GM15510 (cell line): ENCODE measurements around the gene API5.

Experiments used
- POLR2A ChIP-seq: IDR thresholded peaks from 3 replicates; pipeline ENCODE4 v1.6.1; 2011; ENCODE audit warnings: borderline replicate concordance; ENCODE audit not compliant: insufficient read length; ENCODE audit errors: extremely low read depth

The API5 gene

DNA sequence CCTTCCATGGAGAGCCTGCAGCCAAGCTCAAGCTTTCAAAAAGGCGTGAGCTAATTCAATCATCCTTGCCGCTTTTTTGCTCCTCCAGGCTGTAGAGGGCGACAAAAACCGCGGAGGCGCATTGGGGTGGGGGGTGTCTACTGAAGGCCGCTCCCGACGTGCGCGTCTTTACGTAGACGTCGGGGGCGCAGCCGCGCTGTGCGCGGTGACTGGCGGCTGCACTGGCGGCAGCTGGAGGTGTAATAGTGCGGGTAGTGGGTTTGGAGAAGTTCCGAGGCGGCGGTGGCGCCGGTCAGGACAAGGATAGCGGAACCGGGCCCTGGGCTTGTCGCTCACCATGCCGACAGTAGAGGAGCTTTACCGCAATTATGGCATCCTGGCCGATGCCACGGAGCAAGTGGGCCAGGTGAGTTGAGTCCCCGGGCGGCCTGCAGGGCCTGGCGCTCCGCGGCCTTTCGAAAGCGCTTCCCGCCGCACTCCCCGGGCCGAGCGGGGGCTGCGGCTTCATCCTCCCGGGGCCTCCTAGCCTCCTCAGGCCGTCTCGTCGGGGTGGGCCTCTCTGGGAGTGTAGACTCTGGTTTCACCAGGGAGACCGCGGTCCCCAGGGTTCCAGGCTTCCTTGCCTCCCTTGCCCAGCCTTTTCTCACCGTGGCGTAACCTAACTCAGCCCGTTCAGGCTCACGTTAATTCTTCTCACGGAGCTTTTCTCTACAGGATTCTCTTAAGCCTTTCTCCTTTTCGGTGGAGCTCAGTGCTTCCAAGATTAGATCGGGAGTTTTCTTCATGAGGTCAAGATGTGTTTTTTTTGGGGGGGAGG, at the start of gene API5:
TSS of gene API5 (plus strand) at position 206 of the 817 bp plus-strand sequence. CDS start at position 338, 132 bp downstream.
- TF ChIP-seq POLR2A = peak; percentile 86

DNA sequence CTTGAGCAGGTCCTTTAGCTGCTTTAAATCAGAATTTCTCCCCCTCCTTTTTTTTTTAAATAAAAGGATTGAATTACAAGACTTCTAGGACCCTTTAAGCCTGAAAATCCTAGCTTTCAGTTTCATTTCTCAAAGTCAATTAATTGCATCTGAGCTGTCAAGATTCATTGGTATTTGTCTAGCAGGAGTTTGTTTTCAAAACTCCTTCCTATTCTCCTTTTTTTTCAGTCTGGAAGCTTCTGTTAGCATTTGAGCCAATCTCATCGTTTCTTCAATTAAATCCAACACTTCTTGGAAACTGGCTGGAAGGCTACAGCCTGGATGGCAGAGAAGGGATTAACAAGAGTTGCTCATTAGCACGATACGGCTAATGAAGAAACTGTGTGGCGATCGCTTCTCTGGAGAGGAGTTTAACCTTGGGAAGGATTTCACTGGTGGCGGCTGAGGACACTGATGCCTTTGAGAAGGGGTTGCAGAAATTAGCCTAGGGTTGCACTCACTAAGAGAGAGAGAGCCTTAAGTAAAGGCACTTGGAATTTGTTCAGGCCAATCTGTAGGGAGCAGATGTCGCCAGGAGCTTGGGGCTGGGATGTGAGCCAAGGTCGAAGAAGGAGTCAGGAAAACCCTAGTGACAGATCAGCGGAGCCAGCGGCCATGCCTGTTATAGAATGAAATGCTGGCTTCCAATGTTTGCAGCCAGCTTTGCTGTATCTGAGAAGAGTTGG, 43.8 kb upstream of the API5 start:
- TF ChIP-seq POLR2A = no peak

- TF ChIP-seq POLR2A = no peak
These were observed 43.0 kb upstream of the API5 start for GRCh38 chr11:43268786-43269185.

DNA sequence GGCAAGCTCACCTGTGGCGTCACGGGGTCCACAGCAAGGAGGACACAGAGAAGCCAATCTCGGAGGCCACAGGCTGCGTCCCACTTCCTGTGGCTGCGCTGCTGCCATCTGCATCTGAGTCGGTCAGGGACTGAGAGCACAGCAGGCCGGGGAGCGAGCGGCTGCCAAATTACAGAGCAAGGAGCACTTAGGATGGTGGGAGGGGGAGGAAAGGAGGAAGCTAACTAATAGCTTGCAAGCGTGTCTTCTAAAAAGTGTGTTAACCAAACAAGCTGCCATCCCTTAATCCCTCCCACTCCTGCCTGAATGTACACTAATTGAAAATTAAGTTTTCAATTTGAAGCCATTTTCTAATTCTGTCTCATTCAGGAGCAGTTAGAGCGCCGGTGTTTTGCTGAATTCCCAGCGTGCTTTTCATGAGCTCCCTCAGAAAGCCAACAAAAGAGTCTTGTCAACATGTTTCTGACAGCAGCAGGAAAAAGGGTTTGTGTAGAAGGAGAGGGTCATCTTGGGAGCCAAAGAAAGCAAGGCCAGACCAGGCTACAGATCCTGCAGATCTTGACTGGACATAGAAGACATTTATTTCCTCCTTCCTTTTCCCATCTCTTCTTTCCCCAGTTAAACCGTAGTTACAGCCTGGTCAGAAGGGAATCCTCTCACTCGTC, 42.4 kb upstream of the API5 start:
- TF ChIP-seq POLR2A = no peak

DNA sequence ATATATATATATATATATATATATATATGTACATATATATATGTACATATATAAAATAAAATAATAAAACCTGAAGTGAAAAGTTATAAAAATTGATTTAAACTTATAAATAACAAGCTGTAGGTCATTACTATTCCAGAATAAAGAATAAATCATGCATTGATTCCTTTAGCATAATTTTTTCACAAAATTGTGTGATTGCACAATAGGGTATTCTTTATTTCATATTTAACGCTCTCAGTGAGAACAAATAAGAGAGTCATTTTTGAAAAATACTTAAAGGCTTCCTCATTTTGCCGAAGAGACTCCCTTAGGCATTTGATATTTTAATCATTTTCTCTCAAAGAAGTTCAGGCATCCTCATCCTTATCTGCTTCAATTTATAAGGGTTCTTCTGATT, 41.3 kb upstream of the API5 start:
- no peak for TF ChIP-seq POLR2A

GRCh38 chr11:43278193-43278956, 33.4 kb upstream of the API5 start:
- TF ChIP-seq POLR2A = no peak

DNA sequence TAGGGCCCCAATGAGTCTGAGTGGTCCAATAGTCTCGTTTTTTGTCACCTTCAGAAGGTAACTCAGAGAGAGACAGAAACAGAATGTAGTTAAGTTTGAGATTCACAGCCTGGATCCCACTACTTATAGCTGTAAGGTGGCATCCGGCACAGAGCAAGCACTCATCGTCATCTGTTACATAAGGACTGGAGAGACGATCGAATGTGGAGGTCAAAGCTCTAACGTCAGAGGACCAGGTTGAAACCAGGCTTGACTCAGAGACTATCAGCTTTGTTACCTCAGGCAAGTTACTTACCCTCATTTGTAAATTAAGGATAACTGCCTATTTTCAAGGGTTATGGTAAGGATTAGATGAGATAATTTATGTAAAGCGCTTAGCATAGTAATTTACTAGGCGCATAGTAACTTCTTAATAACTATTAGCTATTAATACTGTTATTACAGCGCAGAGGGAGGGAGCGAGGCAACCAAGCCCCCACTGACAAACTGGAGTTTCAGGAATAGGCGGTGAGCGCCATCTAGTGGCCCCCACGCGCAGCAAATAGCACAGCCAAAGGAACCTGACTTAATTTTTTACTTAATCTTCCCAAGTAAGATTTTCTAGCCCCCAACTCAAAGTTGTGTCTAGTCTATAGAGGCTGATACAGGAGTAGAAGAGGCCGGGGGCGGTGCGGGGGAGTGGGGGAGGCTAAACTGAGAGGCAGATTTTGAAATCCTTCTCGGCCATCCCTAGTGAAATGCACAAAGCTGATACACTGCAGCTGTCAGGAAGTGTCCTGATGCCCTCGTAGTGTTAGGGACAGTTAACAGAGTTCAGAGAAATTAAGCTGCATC, 29.0 kb upstream of the API5 start:
- TF ChIP-seq POLR2A = no peak

DNA sequence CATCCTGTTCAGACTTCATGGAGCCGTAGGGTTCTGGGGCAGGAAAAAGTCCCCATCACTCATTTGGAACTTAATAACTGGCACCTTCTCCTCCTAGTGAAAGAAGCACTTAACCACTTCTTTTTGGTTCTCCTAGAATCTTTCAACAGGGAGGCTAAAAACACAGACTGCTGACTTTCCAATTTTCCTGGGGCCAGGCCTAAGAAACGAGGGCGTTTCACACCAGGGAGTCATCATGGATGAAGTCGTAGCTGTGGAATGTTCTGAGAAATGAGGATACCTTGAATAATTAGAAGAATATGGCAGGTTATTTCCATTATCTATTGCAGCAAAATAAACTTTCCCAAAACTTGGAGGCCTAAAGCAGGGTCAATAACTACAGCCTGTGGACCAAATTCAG, 26.0 kb upstream of the API5 start:
- TF ChIP-seq POLR2A = no peak

DNA sequence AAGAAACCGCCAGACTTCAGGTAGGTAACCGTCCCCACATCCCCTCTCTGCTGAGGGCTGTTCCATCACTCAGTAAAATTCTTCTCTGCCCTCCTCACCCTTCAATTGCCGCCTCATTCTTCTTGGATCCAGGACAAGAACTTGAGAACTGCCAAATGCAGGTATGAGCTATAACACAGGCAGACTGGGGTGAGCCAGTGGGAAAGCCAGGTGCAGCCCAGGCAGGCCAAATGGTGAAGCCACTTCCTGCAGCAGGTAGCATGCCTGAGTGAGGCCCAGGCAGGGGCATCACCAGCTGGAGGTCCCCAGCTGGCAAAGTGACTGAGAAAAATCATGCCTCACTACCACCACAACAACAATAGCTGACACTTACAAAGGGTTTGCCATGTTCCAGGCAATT, 22.4 kb upstream of the API5 start:
- no peak for TF ChIP-seq POLR2A

GRCh38 chr11:43298397-43298796, 13.4 kb upstream of the API5 start:
- TF ChIP-seq POLR2A = no peak

- no peak for TF ChIP-seq POLR2A
These were observed 4.2 kb downstream of the API5 start for GRCh38 chr11:43315966-43316365.

DNA sequence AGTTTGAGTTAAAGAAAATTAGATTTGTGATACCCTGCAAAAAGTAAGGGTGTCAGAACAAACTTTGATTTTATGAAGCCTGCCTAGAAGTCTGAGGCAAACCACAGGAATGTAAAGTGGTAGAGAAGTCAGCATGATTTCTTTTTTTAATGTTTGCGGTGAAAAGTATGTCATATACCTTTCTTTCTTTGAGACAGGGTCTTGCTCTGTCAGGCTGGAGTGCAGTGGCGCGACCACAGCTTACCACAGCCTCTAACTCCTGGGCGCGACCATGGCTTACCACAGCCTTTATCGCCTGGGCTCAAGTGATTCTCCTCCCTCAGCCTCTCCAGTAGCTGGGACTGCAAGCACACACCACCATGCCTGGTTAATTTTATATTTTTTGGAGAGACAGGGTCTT, 4.7 kb downstream of the API5 start:
- TF ChIP-seq POLR2A = no peak

- TF ChIP-seq POLR2A = no peak
These were observed 16.2 kb downstream of the API5 start for GRCh38 chr11:43327987-43328386.

- TF ChIP-seq POLR2A = no peak
These were observed 16.7 kb downstream of the API5 start for GRCh38 chr11:43328482-43328881.
